Measurements from ENCODE around the gene SPEG.

The SPEG gene

GRCh38 chr2:219453671-219454590 lies 19.3 kb downstream of the SPEG start:
- Mint-ChIP-seq H3K4me3 (no peak overlapping the region), H3K4me1 (peaks cover 57% of the 10 kb centered on the region), H3K9me3 (no peaks in the 10 kb centered on the region), H3K27me3 (ENCODE audit: low read depth, poor library complexity) (peaks cover 31% of the 10 kb centered on the region), H3K36me3 (ENCODE audit: low read depth) (peaks cover 6% of the 10 kb centered on the region), H3K27ac (peak overlapping the region; percentile 64)
- TF ChIP-seq CTCF (IDR thresholded peaks at IDR 0.05) = no peak
- DNase-seq = no peak

- peaks cover 60% of the 10 kb centered on the region for H3K4me1 Mint-ChIP-seq
- no peak overlapping the region for H3K4me3 Mint-ChIP-seq
- no peak for DNase-seq
- peaks cover 16% of the 10 kb centered on the region for H3K27me3 Mint-ChIP-seq (ENCODE audit: low read depth, poor library complexity)
- no peak for TF ChIP-seq CTCF (IDR thresholded peaks at IDR 0.05)
- no peaks in the 10 kb centered on the region for H3K9me3 Mint-ChIP-seq
- no peak overlapping the region for H3K27ac Mint-ChIP-seq
- H3K36me3 Mint-ChIP-seq (ENCODE audit: low read depth) = no peaks in the 10 kb centered on the region
Observed at GRCh38 chr2:219455581-219455980, 20.9 kb downstream of the SPEG start.

GRCh38 chr2:219457784-219458369 lies 23.2 kb downstream of the SPEG start:
- peaks cover 3% of the 10 kb centered on the region for H3K27me3 Mint-ChIP-seq (ENCODE audit: low read depth, poor library complexity)
- no peaks in the 10 kb centered on the region for H3K9me3 Mint-ChIP-seq
- peaks cover 53% of the 10 kb centered on the region for H3K4me1 Mint-ChIP-seq
- H3K27ac Mint-ChIP-seq = no peak overlapping the region
- TF ChIP-seq CTCF (IDR thresholded peaks at IDR 0.05) = no peak
- DNase-seq = no peak
- peaks cover 5% of the 10 kb centered on the region for H3K36me3 Mint-ChIP-seq (ENCODE audit: low read depth)
- H3K4me3 Mint-ChIP-seq = no peak overlapping the region

GRCh38 chr2:219458996-219459395 lies 24.4 kb downstream of the SPEG start:
- DNase-seq = no peak
- TF ChIP-seq CTCF (IDR thresholded peaks at IDR 0.05) = no peak

GRCh38 chr2:219459460-219460311 lies 25.0 kb downstream of the SPEG start:
- DNase-seq = peak; percentile 87
- peaks cover 6% of the 10 kb centered on the region for H3K36me3 Mint-ChIP-seq (ENCODE audit: low read depth)
- H3K9me3 Mint-ChIP-seq = no peaks in the 10 kb centered on the region
- no peak overlapping the region for H3K27ac Mint-ChIP-seq
- H3K4me3 Mint-ChIP-seq = no peak overlapping the region
- TF ChIP-seq CTCF (IDR thresholded peaks at IDR 0.05) = peak; percentile 93
- H3K27me3 Mint-ChIP-seq (ENCODE audit: low read depth, poor library complexity) = peaks cover 3% of the 10 kb centered on the region
- H3K4me1 Mint-ChIP-seq = peaks cover 35% of the 10 kb centered on the region

More at GRCh38 chr2:219458996-219459395, 24.4 kb downstream of the SPEG start:
- H3K9me3 Mint-ChIP-seq = no peaks in the 10 kb centered on the region
- H3K4me3 Mint-ChIP-seq = no peak overlapping the region
- peaks cover 3% of the 10 kb centered on the region for H3K27me3 Mint-ChIP-seq (ENCODE audit: low read depth, poor library complexity)
- peaks cover 42% of the 10 kb centered on the region for H3K4me1 Mint-ChIP-seq
- peaks cover 6% of the 10 kb centered on the region for H3K36me3 Mint-ChIP-seq (ENCODE audit: low read depth)
- H3K27ac Mint-ChIP-seq = no peak overlapping the region
